ENCODE results near the gene DNM3. TPM values are rescaled to one million over a fixed set of nuclear protein-coding genes. Genes with fewer than 3 reads are reported as not detected.

Gene DNM3
- total RNA-seq, 6 experiments from 2014 or later = 0.25 to 0.73 (median 0.39) TPM

DNA sequence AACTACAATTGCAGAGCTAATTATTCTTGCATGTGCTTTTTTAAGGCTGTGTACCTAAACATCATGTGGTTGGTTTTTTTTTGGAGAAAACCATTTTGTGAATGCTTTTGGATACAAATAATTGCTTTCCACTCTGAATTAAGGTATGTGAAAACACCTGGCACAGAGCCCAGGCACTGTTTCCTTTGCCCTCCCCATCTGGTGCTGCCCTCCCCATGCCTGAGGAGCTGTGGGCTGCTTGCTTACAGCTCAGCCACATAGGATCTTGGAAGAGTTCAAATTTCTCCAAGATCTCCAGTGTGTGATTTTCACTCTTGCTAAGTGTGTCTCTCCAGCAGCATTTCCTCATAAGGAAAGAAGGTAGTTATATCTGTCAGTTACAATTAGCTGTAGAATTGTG is 27.8 kb downstream of the DNM3 start:
- Mint-ChIP-seq H3K36me3 (ENCODE audit: low read depth) (no peaks in the 10 kb centered on the region), H3K4me1 (ENCODE audit: low read depth) (no peaks in the 10 kb centered on the region)
- TF ChIP-seq, protein P1, sequence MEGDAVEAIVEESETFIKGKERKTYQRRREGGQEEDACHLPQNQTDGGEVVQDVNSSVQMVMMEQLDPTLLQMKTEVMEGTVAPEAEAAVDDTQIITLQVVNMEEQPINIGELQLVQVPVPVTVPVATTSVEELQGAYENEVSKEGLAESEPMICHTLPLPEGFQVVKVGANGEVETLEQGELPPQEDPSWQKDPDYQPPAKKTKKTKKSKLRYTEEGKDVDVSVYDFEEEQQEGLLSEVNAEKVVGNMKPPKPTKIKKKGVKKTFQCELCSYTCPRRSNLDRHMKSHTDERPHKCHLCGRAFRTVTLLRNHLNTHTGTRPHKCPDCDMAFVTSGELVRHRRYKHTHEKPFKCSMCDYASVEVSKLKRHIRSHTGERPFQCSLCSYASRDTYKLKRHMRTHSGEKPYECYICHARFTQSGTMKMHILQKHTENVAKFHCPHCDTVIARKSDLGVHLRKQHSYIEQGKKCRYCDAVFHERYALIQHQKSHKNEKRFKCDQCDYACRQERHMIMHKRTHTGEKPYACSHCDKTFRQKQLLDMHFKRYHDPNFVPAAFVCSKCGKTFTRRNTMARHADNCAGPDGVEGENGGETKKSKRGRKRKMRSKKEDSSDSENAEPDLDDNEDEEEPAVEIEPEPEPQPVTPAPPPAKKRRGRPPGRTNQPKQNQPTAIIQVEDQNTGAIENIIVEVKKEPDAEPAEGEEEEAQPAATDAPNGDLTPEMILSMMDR (IDR thresholded peaks at IDR 0.05) = no peak

DNA sequence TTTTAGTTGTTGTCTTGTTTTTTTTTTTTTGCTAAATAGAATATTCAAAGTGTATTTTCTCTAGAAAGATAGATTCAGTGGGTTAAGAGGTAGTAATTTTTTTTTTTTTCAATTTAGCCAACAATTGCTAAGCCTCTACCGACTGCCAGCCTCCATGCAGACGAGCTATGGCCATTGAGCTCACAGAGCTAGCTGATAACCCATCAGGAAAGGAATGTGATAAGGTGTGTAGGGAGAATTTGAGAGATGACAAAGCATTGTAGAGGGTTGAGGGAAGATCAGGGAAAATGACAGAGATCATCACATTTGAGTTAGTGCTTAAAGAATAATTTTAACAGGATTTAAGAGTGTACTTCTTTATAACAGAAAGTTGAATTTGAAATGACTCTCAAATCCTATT is 30.6 kb downstream of the DNM3 start:
- Mint-ChIP-seq H3K36me3 (ENCODE audit: low read depth) (no peaks in the 10 kb centered on the region), H3K4me1 (ENCODE audit: low read depth) (no peaks in the 10 kb centered on the region), H3K4me3 (no peak overlapping the region), H3K27me3 (ENCODE audit: insufficient read depth) (no peaks in the 10 kb centered on the region; the same call in none of the 2 replicates), H3K27ac (no peak overlapping the region), H3K9me3 (no peaks in the 10 kb centered on the region)
- no peak for DNase-seq
- TF ChIP-seq, protein P1 (IDR thresholded peaks at IDR 0.05) = no peak

More for the DNA sequence above, 27.8 kb downstream of the DNM3 start:
- no peaks in the 10 kb centered on the region for H3K9me3 Mint-ChIP-seq
- H3K4me3 Mint-ChIP-seq = no peak overlapping the region
- H3K27me3 Mint-ChIP-seq (ENCODE audit: insufficient read depth) = peaks cover 3% of the 10 kb centered on the region
- no peak for DNase-seq
- no peak overlapping the region for H3K27ac Mint-ChIP-seq

DNA sequence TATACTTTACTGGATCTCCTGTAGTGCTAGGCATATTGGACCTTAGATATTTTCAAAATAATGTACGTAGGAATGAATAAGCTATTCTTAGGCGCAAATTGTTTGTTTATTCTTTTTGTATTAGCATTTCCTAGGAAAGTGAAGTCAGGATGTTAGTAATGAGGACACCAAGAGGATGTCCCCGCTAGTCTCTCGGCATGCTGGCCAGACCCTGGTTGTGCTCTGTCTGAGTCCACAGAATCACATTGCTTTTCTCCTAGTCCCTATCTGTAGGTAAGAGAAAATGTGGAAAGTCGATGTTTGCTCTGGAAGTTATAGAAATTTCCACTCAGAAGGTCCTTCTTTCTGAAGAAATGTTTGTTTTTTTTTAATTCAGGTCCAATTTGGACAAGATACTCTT is 31.1 kb downstream of the DNM3 start:
- Mint-ChIP-seq H3K4me1 (ENCODE audit: low read depth) (no peaks in the 10 kb centered on the region), H3K27me3 (ENCODE audit: insufficient read depth) (no peaks in the 10 kb centered on the region; the same call in none of the 2 replicates), H3K9me3 (no peaks in the 10 kb centered on the region), H3K4me3 (no peak overlapping the region), H3K36me3 (ENCODE audit: low read depth) (no peaks in the 10 kb centered on the region), H3K27ac (no peak overlapping the region)
- DNase-seq = no peak
- TF ChIP-seq, protein P1 (IDR thresholded peaks at IDR 0.05) = no peak

DNA sequence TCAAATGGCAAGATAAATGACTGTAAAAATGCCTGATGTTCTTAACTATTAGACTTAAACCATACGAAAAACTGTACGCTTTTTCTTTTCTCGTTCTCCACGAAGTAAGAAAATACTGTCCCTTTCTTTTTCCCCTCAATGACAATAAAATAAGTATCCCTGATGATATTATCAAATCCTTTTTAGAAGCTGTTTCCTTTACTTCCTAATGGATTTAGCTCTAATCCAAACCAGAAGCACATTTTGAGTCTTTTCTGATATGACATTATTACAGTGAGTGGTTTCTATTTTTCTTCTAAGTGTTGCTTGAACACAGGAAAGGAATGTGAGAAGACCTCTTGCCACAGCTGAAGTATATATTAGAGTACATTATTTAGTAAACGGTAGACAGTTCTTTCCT is 32.4 kb downstream of the DNM3 start:
- no peaks in the 10 kb centered on the region; the same call in none of the 2 replicates for H3K27me3 Mint-ChIP-seq (ENCODE audit: insufficient read depth)
- DNase-seq = no peak
- no peaks in the 10 kb centered on the region for H3K9me3 Mint-ChIP-seq
- no peaks in the 10 kb centered on the region for H3K4me1 Mint-ChIP-seq (ENCODE audit: low read depth)
- no peaks in the 10 kb centered on the region for H3K36me3 Mint-ChIP-seq (ENCODE audit: low read depth)
- TF ChIP-seq, protein P1 (IDR thresholded peaks at IDR 0.05) = no peak
- no peak overlapping the region for H3K4me3 Mint-ChIP-seq
- no peak overlapping the region for H3K27ac Mint-ChIP-seq

DNA sequence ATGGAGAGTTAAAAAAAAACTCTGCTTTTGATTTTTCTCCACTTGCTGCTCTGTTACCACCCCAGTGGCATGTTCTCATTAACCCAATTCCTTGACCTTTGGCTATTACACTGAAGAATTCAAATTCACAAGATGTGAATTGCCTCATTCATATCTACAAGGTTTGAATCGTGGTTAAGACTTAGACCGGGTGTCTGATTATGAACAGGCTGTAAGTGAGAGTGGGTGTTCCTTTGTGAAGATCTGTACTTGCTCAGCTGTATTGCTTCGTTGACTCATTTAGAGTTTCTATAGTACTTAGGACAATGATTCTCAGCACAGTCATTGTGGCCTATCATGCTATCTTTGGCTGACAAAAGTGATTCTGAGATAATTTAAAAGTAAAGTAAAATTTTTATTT is 36.4 kb downstream of the DNM3 start:
- Mint-ChIP-seq H3K9me3 (no peaks in the 10 kb centered on the region), H3K4me3 (no peak overlapping the region), H3K4me1 (ENCODE audit: low read depth) (no peaks in the 10 kb centered on the region), H3K27ac (no peak overlapping the region), H3K36me3 (ENCODE audit: low read depth) (no peaks in the 10 kb centered on the region), H3K27me3 (ENCODE audit: insufficient read depth) (no peaks in the 10 kb centered on the region; the same call in none of the 2 replicates)
- TF ChIP-seq, protein P1 (IDR thresholded peaks at IDR 0.05) = no peak
- DNase-seq = no peak

DNA sequence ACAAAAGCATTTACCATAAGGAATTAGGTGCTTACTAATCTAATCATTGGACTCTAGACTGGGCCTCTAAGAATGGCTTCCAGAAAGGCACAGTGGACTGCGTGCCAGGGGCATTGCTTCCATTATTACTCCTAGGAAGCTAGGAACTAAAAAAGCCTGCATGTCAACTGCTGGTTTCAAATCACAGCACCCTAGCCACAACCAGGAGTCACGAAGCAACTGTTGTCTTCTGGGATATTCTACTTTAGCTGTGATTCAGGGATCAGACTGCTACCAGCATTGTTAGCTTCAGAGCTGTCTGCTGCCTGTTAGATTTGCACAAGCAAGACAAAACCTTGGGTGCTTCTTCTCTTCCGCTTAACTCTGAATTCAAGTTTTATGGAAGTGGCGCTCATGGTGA is 38.3 kb downstream of the DNM3 start:
- Mint-ChIP-seq H3K4me1 (ENCODE audit: low read depth) (no peaks in the 10 kb centered on the region), H3K4me3 (no peak overlapping the region), H3K9me3 (no peaks in the 10 kb centered on the region), H3K27me3 (ENCODE audit: insufficient read depth) (no peaks in the 10 kb centered on the region; the same call in none of the 2 replicates), H3K36me3 (ENCODE audit: low read depth) (no peaks in the 10 kb centered on the region), H3K27ac (no peak overlapping the region)
- no peak for DNase-seq
- TF ChIP-seq, protein P1 (IDR thresholded peaks at IDR 0.05) = no peak

All from HFFc6 (cell line).